Measurements from ENCODE around the gene VPS13C.

The VPS13C gene

GRCh38 chr15:61807281-61807929 is 252.8 kb downstream of the VPS13C start:
- DNase-seq, result no peak

All from activated gamma-delta T cell treated with Interleukin-2 at 50 U/mL for 16 hours (primary cell).